NCI-H345 (cell line): ENCODE measurements around the gene DPP10.
"Not testable (repeated sequence)": the region's sequence is repeated elsewhere in the genome, so short reads cannot be mapped to it uniquely, and the experiment has no call there.

Experiments used
- DNase-seq: peaks from one replicate; lab custom pipeline; 2025; lab: John Stamatoyannopoulos, UW

DPP10 gene

DNA sequence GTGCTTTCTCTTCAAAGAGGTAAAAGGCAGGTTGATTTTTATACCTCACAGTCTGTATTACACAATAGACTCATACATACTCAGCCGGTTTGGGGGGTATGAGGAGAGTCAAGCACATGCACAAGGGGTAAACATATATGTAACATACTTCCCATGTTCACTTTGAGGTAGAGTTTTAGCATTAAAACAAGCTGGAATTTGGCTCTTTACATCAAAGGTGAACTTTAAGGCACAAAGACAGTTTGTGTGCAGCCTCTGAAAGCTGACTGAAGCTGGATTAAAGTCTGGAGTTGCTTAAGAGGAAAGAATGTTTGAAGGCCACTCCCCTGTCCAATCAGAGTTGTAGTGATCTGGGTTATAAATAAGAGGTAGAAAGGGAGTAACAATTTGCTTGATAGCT, 282.0 kb downstream of the DPP10 start:
- no peak for DNase-seq

- no peak for DNase-seq
These were observed 284.6 kb downstream of the DPP10 start for GRCh38 chr2:114727012-114727411.

GRCh38 chr2:114728372-114728771, 285.9 kb downstream of the DPP10 start:
- no peak for DNase-seq

GRCh38 chr2:114729026-114729425, 286.6 kb downstream of the DPP10 start:
- no peak for DNase-seq

DNA sequence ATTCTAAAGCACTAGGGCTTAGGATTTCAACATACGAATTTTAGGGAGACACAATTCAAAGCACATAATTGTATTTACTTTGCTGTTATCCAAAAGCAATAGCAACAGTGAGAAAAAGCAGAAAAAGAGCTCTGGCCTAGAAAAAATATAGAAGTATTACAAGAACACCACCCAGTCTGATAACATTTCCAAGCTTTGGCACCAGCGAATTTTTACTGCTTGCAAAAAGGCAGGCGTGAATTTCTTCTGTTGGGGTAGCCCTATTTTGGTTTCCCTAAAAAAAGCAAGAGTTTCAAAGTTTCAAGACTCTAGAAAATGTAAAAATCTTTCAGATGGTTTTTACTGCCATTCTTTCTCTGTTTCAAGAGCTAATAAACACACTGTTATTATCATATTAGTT, 292.7 kb downstream of the DPP10 start:
- no peak for DNase-seq

DNA sequence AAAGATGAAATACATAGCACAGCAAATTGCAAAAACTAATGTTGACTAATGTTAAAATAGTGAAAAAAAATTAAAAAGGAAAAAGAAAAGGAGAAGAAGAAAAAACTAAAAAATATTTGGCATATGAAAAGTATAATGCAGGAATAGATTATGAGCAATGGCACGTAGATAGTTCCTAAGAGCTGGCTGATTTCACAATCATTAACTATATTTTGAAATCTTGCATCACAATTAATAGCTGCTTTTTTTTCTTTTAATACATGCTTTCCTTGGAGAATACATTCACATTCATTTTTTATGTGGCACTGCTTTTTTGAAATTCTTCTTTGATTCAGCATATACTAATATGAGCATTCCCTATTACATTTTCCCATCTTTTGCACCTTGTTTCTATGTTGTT, 299.8 kb downstream of the DPP10 start:
- DNase-seq = no peak

GRCh38 chr2:114745700-114746099, 303.3 kb downstream of the DPP10 start:
- DNase-seq = no peak

DNA sequence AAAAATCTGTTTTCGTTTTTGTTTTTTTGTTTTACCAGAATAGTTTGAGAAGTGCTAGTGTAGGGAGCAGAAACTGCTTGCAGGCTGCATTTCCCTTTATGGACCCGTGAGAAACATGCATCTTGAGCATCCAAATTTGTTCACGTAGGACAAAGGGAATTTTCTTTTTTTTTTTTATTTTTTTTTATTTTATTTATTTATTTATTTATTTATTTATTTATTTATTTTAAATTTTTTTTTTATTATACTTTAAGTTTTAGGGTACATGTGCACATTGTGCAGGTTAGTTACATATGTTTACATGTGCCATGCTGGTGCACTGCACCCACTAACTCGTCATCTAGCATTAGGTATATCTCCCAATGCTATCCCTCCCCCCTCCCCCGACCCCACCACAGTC, 305.7 kb downstream of the DPP10 start:
- DNase-seq = not testable (repeated sequence)

GRCh38 chr2:114752425-114752824, 310.0 kb downstream of the DPP10 start:
- no peak for DNase-seq

- no peak for DNase-seq
These were observed 310.7 kb downstream of the DPP10 start for GRCh38 chr2:114753145-114753544.

- no peak for DNase-seq
These were observed 312.6 kb downstream of the DPP10 start for GRCh38 chr2:114754907-114755563.

DNA sequence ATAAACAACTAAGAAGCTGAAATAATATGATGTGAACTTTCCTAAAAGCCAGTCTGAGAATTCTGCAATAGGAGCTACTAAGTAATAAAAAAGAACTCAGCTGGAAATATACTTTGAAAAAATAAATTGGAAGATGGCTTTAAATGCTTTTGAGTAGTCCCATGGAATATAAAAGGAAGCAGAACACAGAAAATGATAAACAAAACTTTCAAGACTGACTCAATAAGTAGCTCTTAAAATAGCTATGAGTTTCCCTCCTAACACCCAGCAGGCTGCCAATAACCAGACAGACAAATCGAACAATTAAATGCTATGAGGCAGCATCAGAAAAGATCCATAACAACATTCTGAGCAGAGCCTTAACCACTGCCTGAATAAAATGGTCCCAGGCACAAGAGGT, 319.9 kb downstream of the DPP10 start:
- DNase-seq = no peak

DNA sequence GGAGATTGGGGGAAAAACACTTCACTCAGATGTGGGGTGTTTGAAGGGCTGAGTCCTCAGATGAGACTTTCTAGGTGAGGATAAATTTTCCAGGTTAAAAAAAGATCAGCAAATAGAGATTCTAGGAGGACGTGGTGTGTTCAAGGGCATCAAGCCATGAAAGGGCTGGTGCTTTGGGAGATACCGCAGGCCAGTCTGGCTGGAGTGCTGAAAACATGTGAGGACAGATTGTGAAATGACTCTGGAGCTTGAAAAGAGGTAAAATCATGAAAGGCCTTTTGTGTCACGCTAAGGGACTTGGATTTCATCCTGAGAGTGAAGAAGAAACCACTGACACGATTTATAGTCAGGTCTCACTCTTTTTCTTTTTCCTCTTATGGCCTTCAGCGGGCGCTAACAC, 320.5 kb downstream of the DPP10 start:
- no peak for DNase-seq

DNA sequence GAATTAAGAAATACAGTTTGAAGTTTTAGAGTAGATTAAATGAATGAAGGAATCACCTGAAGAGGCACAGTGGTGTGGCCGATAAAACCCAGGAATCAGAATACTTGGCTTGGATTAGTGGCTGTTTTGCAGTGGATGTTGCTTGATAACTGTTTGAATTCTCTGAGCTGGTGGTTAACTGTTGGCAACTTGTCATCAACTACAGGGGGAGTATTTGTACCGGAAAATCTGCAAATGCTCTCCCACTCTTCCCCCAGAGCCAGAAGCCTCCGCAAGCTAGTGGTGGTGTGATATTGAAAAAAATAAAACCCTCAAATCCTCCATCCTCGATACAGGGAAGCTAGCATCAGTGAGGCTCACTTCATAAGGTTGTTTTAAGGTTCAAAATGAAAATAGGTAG, 326.7 kb downstream of the DPP10 start:
- DNase-seq = no peak

GRCh38 chr2:114769991-114770390, 327.6 kb downstream of the DPP10 start:
- DNase-seq = no peak

GRCh38 chr2:114784046-114784445, 341.6 kb downstream of the DPP10 start:
- DNase-seq = no peak

GRCh38 chr2:114784890-114785583, 342.6 kb downstream of the DPP10 start:
- DNase-seq = no peak

DNA sequence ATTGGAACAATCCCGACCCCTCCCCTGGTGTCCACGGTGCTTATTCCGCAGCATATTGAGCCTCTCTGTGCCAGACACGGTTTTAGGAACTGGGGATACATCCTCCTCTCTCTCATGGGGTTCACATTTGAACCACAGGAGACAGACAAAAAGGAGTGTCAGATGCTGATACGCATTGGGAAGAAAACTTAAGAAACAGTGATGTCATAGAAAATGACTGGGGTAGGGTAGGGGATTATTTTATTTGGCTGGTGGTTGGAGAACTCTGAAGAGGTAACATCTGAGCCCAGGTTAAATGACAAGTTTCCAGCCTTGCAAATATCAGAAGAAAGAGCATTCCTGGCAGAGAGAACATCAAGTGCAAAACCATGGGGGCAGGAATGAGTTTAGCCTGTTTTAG, 344.5 kb downstream of the DPP10 start:
- DNase-seq = no peak

- DNase-seq = no peak
These were observed 345.0 kb downstream of the DPP10 start for GRCh38 chr2:114787486-114787885.

GRCh38 chr2:114789989-114790388, 347.5 kb downstream of the DPP10 start:
- no peak for DNase-seq

- no peak for DNase-seq
These were observed 355.1 kb downstream of the DPP10 start for GRCh38 chr2:114797540-114797939.

GRCh38 chr2:114797942-114798341, 355.5 kb downstream of the DPP10 start:
- DNase-seq = no peak

DNA sequence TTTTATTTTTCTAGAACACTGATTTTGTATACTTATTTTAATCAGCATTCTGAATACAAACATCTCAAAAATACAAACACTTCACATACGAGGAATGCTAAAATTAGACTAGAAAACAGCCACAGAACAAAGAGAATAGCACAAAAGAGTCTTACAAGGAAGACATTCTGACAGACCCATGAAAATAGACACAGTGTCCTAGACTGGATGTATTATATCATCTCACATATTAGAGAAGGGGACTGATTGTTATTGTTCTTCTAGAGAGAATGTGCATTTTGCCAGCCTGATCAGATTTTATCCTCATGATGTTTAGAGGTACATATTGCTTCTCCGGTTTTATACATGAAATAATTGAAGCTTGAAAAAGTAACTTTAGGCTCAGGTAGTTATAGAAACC, 357.9 kb downstream of the DPP10 start:
- no peak for DNase-seq

DNA sequence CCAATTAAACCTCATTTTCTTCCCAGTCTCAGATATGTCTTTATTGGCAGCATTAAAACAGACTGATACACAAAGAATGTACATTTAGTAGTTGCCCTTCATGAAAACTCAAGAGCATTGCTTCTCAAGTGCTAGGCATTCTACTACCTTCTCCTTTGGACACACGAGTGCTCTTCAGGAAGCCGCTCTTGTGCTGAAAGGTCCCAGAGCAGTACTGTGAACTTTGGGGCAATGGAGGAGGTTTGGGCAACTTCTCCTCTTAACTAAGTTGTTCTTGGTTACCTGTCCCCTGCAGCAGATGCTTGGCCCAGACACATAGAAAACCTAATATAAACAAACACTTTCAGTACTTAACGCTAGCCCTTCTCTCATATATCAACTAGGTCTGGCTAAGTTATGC, 362.8 kb downstream of the DPP10 start:
- no peak for DNase-seq
